ENCODE data around the gene CPNE9.

DNA sequence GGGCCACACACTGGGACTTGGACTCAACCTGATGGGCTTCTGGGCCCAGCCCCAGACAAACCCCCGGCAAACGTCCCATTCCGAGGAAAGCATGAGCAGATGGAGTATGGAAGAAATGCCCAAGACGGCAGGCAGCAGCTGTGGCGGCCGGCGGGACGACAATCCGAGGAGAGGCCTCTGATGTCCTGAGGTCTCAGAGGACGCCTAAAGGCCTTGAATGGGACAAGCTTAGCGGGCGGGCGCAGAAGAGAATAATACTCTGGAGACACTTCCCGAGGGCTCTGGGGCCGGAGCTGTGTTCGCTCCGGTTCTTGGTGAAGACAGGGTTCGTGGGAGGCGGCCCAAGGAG is 45.6 kb downstream of the CPNE9 start:
- TF ChIP-seq, protein P1, sequence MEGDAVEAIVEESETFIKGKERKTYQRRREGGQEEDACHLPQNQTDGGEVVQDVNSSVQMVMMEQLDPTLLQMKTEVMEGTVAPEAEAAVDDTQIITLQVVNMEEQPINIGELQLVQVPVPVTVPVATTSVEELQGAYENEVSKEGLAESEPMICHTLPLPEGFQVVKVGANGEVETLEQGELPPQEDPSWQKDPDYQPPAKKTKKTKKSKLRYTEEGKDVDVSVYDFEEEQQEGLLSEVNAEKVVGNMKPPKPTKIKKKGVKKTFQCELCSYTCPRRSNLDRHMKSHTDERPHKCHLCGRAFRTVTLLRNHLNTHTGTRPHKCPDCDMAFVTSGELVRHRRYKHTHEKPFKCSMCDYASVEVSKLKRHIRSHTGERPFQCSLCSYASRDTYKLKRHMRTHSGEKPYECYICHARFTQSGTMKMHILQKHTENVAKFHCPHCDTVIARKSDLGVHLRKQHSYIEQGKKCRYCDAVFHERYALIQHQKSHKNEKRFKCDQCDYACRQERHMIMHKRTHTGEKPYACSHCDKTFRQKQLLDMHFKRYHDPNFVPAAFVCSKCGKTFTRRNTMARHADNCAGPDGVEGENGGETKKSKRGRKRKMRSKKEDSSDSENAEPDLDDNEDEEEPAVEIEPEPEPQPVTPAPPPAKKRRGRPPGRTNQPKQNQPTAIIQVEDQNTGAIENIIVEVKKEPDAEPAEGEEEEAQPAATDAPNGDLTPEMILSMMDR (IDR thresholded peaks at IDR 0.05) = no peak
- TF ChIP-seq POLR2A (IDR thresholded peaks at IDR 0.05) = no peak
